DOHH2 (cell line): ENCODE measurements around the gene ANGEL1.

ENCODE experiments used
- CTCF ChIP-seq: fragments of 200-600 bp; sonication (generic); IDR thresholded peaks from one replicate; pipeline ENCODE4 v1.5.1; 2014; ENCODE audit warnings: antibody characterized with exemption, mild to moderate bottlenecking, low read depth, low read length; ENCODE audit not compliant: poor library complexity, severe bottlenecking
- EZH2phosphoT487 ChIP-seq: fragments of 200-600 bp; sonication (generic); IDR thresholded peaks from 2 replicates; pipeline ENCODE4 v1.6.1; 2017; ENCODE audit warnings: borderline replicate concordance, mild to moderate bottlenecking, antibody characterized with exemption, low read length, moderate library complexity, mixed read lengths

- TF ChIP-seq CTCF (no peak), EZH2phosphoT487 (no peak)
Measured at GRCh38 chr14:76837524-76837923, 24.8 kb upstream of the ANGEL1 start.
